ENCODE measurements around the gene CCDC158.
"Not testable (repeated sequence)": the region's sequence is repeated elsewhere in the genome, so short reads cannot be mapped to it uniquely, and the experiment has no call there.

CCDC158 gene

DNA sequence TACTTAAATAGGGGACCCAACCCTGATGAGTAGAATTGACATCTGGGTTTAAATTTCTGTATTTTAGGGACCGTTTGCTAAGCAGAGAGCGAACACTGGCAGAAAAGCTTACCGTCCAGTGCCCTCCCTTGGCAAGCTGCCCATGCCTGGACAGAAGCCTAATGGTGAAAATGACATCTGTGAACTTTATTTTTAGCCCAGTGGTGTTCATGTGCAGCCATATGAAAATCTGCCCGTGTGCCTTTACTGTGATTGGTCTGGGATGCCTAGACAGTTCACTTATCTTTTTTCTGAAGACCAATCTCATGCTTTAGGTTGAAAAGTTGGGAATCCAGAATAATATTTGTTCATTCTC, 113.3 kb downstream of the CCDC158 start:
- DNase-seq, result peak; percentile 12 to 23

DNA sequence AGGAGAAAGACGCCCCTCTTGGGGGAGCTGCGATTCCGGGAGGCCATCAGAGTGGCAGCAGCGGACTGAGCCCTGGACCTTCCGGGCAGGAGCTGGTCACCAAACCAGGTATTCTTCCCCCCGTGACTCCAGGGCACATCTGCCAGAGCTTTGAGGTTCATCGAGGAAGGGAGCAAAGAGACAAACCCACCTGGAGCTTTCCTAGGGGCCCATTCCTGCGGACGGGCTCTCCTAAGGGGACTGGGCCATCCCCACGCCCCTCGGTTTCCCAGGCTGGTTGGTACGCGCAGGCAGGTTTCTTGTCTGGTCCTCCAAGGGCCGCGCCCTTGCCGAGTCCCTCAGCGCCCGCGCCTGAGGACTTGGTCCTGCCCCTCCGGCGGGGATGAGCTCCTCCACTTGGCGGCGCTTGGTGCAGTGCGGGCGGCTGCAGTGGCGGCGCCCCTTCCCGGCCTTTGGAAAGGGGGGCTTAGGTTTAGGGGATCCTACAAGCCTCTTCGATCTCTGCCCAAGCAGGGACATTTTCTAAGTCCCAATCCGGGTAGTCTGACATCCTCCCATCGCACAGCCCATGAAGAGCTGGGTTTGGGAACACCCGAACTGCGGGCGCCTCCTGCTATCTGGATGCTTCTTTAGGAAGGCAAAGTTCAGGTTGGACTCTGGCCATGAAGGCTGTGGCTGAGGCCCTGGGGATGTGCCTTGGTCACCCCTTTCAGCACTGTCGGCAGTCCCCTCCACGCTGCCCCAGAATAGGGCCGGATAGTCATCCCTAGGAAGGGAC, 113.9 kb downstream of the CCDC158 start:
- peak; percentile 49 to 68 for DNase-seq

DNA sequence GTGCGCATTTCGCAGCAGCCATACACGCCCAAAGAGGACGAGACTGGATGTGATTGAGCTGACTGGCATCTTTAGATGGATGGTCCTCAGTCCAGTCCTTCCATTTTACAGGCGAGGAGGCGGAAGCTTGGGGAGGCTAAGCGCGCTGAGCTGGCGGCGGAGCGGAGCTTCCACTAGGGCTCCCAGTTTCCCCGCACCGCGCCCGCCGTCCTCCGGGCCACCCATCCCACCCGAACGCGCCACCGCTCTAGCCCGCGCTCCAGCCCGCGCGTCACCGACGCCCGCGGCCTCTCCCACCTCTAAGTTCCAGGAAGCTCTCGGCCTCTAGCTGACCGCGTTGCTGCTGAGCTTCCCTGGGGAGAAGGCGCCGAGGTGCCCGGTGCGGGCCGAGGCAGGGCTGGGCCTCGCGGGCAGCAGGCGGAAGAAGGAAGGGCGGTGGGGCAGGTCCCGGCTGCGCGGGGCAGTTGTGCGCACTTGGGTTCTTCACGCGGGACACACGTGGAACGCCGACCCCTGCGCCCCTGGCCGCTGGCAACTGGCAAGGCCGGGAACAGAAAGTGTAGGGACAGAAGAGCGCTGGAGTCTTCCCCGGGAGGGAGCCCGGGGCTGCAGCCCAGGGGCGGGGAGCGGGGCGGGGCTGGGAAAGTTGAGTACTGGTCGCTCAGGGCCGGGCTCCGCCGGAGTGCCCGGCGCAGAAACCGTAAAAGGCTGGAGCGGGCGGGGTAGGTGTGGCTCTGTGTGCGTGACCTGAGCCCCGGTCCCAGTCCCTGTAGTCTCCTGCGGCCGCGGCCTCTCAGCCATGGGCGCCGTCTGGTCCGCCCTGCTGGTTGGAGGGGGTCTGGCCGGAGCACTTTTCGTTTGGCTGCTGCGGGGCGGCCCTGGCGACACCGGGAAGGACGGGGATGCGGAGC, 114.7 kb downstream of the CCDC158 start, which contains the start of gene STBD1:
Gene STBD1, plus strand, starts transcription at position 763 of the 911 bp plus-strand sequence. Its CDS starts 37 bp downstream, at position 800.
- peak; percentile 73 to 78 for DNase-seq

DNA sequence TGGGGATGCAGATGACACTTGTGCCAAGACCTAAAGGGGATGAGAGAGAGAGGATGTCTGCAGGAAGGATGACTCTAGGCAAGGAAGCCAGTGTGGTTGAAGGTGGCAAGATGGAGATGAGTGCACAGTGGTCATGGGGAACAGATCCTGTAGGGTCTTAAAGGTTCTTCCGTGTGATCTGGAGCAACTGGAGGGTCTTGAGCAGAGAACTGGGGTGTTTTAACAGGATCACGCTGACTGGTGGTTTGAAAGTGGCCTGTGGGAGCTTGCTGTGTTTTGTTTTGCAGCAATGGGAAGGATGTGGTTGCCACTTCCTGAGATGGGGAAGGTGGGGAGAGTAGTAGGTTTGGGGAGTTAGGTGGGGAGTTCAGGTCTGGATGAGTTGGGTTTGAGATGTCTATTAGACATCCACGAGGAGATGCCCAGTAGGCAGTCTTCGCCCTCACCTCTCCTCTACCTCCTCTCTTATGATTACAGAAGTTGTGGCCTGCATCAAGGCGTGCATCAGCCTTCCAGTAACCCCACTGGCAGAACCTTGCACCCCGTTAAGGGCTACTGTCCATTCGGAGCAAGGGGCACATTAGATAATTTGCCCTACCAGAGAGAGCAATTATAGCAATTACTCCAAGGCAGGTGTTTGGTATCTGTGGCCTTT, 115.8 kb downstream of the CCDC158 start:
- DNase-seq, result no peak

DNA sequence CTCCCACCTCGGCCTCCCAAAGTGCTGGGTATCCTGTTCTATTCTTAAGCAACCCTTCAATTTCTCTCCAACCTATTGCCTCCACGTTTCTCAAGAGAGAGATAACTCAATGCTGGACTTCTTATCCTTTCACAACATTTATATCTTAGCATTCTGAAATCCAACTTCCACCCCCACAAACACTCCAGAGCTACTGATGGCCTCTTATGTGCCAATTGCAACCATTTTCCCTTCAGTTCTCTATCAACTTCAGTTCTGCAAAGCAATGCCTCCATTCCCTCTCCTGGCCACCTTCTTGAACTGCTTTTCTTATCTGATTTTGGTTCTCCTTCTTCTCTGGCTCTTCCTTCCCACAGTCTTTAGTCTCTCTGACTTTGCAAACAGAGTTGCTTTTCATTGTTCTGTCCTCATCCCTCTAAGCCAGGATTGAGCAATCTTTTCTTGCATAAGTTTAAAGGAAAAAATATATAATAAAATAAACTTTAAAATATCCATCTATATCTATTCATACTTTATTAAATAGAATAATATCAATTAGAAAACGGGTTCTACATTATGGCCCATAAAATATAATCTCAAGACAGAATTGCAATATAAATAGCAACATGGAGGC, 118.0 kb downstream of the CCDC158 start:
- DNase-seq, result no peak

DNA sequence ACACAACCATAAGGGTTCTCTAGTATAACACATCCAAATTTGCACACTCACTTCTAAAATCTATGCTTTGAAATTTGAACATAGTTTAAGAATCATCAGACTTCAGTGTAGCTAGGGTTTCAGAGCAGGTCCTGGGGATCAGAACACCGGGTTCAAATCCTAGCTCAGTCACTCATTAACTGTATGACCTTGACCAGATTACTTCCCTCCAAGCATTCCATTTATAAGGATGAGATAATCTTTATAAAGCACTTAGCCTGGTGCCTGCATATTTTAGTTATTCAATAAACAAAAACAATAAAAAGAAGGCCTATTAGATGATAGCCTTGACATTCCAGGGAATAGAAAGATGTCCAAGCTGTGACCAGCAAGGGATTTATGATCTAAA, 119.2 kb downstream of the CCDC158 start:
- no peak for DNase-seq

DNA sequence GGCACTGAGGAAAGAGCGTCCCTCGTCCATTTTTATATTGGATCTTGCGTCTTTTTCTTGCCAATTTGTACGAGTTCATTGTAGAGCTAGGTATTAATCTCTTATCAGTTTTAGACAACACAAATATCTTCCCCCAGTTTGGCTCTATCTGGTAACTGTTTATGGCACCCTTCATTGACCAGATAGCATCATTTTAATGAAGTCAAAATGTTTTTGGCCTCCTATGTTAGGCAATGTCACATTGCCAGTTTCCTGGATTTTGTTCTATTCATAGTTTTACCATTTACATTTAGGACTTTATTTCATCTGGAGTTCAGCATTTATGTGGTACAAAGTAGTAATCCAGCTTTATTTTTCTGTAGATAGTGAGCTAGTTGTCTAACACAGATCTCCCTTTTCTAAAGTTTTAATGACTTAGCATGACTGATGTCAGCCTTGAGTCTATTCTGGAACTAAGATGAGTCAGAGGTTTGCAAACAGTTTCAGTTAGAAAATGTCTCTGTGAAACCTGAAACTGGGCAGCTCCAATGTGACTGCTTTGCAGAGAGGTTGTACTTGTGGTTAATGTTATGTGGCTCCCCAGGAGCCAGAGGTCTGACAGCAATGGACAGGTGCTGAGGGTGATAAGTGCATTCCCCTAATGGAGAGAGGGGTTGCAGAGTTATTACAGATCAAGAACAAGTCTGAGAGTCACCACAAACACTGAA, 119.7 kb downstream of the CCDC158 start:
- DNase-seq, result peak; percentile 45 to 49

DNA sequence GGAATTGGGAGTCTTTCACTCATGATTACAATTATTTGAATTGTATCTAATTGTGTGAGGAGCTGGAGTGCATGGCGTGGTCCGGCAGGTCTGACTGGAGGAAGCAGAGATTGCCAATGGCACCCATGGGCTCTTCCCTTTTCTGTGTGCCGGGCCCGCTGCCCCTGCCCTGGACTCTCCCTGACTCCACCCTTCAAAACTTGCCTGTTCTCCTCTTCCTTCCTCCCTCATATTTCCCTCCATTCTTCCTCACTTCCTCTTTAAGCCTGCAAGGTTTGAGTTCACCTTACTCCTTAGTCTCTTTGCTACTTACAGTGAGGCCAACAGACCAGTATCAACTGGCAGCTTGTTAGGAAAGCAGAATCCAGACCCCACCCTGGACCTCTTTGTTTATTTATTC, 120.9 kb downstream of the CCDC158 start:
- DNase-seq, result no peak

DNA sequence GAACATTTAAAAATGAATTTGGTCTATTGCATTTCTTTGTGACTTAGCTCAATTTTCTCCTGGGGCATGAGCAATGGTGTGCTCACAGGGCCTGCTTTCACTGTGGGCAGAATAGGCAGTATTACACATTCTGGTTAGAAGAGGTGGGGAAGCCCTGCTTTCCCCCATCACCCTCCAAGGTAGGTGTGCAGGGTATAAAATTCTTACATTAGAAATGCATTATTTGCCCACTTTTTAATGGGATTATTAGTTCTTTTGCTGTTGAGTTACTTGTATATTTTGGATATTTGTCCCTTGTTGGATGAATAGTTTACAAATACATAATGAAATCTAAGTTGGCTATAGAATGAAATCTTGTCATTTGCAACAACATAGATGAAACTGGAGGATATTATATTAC, 122.7 kb downstream of the CCDC158 start:
- no peak for DNase-seq

DNA sequence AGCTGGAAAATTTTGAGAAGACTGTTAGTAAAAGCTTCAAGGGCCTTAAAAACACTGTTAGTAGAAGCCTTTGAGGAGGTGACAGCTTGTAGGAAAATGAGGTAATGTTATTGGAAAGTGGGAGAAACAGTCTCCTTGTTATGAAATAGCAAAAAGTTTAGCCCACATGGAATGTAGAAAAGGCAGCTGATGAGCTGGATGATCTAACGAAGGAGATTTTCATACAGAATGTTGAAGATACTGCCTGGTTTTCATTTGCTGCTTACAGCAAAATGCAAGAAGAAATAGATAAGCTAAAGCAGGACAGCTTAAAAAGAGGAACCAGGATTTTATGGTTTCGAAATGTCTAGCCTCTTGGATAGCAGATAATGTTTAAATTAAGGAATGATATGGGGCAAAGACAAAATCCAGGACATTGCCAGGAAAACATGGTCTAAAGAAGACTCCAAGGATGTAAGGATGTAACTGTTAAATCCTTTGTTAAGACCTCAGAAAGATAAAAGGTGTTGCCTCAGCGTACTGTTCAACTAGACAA, 124.6 kb downstream of the CCDC158 start:
- DNase-seq, result no peak

DNA sequence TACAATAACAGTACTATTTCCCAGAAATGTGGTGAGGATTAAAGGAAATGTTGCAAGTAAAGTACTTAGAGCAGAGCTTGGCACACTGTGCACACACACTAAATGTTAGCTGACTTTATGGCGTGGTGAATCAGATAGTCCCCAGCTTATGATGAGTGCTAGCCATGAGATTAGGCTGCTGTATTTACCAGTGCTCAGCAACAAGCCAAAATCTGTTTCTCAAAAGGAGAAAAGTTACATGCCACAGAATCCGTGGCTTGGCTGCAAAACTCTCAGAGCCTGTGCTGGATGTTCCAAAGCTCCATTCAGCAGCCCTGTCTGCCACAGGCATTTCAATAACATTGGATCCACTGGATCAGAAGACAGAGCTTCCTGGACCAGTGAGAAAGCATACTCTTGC, 127.2 kb downstream of the CCDC158 start:
- no peak for DNase-seq

DNA sequence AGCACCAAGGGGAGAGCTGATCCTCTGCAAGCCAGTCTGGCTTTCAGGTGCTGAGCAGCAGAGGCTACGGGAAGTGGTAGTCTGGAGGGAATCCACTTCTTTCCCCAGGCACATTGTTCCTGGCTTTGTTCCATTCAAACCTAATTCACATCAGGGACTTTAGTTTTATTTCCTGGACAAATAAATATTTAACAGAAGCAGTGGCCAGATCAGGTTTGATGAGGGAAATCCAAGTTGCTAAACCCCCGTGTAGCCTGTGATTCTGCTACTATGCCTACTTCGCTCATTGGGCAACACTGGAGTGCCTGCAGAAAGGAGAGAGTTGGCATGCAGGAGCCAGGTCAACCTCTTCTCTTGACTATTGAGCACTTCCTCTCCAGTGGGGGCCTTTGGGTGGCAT, 128.2 kb downstream of the CCDC158 start:
- DNase-seq, result no peak

DNA sequence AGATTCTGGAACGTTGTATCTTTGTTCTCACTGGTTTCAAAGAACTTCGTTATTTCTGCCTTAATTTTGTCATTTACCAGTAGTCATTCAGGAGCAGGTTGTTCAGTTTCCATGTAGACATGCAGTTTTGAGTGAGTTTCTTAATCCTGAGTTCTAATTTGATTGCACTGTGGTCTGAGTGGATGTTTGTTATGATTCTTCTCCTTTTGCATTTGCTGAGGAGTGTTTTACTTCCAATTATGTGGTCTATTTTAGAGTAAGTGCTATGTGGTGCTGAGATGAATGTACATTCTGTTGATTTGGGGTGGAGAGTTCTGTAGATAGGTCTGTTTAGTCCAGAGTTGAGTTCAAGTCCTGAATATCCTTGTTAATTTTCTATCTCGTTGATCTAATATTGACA, 133.1 kb downstream of the CCDC158 start:
- DNase-seq, result not testable (repeated sequence)

DNA sequence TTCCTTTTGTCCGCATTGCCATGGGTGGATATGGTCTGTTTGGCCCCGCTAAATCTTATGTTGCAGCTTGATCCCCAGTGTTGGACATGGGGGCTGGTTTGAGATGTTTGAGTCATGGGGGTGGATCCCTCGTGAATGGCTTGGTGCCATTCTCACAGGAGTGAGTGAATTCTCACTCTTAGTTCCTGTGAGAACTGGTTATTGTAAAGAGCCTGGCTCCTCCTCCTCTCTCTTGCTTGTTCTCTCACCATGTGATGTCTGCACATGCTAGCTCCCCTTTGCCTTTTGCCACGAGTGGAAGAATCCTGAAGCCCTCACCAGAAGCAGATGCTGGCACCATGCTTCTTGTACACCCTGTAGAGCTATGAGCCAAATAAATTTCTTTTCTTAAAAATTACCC, 137.0 kb downstream of the CCDC158 start:
- no peak for DNase-seq

DNA sequence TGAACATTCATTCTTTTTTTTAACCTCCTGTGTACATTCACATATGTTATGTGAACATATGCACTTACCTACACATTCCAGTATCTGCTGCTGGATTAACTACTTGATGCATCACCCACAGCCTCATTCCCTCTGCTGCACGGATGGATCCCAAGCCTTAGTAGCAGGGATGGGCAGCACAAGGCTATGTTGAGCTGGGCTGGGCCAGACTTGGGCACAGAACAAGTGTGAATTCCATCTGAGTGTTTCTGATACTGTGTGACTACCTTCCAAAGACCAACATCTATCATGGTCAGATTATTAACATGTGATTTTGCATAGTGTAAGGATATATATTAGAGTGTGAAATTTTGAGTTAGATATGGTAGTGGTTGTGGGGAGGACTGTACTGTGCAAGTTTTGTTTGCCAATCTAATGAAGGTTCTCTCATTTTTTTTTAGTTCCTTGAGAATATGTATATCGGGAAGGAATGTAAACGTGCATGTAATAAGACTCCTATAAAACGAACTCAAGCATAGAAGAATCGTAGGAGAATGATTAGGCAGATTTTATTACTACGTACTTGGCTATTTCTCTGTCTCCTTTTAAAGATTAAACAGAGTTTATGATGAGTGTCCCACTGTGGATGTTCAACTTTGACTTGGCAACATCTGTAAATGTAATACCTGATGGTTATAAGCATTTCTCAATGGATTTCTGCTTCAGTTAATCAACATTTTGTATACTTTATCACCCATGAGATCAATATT, 137.8 kb downstream of the CCDC158 start:
- no peak for DNase-seq

DNA sequence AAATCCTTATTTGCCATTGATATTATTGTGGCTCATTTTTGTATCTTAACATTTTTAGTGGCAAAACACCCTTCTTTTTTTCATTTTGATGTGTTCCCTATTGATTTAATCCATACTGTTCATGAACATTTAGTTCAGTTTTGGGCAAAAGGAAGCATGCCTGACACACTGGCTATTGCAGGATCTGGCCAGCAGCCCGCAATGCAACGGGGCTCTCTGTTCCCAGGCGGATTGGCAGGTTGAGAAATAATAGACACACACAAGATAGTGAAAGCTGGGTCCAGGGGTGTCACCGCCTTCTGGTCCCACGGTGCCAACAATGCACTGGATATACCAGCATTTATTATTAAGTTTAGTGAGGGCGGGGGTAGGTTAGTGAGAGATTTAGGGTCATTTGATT, 139.3 kb downstream of the CCDC158 start:
- DNase-seq, result not testable (repeated sequence)

DNA sequence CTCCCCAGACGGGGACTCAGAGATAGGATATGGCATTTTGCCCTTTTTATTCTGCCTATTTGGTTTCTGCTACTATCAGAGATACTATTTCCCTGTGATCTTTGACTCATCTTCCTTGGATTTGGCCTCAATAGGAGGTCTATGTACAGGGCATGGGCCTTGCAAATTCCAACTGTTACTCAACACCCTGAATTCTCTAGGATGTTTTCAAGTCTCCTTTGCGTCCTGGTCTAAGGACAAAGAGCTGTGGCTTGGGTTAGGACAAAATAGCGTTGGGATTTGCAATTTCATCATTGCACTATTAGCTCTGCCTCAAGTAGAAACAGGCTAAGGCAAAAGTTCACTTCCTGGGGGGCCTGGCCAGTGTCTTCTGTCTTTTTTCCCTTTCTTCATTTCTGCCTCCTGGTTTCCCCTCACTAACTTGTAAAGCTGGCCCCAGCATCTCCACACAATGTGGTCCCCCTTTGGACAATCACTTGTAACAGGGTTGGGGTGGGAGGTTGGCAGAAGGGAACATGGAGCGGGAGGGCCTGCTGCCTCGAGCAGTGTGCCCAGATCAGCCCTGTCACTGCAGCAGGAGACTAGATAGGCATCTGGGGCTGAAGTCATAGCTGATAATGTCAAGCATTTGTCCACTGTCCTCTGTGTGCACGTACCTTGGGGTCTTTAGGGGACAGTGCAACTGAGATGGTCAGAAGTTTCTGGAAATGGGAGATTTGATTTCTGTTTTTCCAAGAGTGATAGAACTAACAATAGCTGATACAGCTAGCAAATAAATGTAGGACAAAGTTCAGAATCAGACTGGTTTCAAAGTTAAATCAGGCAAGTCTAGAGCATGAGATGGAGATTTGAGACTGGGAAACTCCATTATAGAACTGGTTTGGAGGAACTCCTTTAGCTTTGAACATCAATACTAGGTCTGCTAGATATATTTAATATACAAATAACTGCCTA, 140.2 kb downstream of the CCDC158 start:
- no peak for DNase-seq

DNA sequence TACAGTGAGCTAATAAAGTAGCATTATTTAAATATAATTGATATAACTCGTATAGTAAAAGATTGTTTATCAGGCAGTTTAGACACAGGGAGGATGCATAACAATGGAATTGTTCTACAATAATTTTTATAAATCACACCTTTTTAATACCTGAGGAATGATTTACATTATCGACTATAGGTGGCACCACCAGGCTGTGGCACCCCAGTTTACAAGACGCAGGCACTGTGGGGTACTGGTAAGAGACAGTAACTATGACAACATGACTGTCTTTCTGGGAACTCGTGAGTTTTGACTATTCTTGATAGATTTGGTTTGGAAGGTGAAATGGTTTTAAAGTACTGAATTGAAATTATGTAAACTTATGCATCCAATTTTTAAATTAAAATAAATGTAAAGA, 141.5 kb downstream of the CCDC158 start:
- DNase-seq, result no peak

DNA sequence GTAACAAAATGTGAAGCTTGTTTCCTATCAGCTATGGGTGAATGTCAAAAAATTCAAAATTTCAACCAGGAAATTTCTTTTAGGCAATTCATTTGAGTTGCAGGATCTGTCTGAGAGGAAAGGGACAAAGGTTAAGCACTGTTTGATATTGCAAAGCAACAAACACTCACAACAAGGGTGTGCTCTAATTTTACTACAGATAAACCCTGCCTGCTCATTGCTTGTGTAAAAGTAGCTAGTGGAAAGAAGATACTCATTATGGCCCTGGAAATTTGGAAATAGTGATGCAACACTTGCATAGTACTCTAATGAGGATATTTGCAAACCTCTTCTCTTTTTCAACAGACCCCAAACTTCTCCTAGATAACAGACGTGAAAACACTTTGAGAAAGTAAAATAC, 142.4 kb downstream of the CCDC158 start:
- no peak for DNase-seq

DNA sequence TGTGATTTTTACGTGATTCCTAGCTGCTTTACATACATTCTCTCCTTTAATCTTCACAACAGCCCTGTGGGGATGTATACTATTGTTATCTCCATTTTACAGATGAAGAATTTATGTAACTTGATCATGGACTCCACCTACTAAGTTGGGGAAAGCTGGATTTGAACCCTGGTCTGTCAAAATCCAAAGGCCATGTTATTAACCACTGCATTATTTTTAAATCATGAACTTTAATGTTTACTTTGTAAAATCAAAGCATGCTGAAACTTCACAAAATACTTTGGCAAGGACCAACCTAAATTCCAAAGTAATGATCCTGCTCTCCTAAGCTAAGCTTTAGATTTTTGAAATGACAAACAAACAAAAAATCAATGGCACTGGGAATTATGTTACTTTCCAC, 143.3 kb downstream of the CCDC158 start:
- no peak for DNase-seq
